GM18502 (cell line): ENCODE data around the gene ERP44.
"Not testable (repeated sequence)": the region's sequence is repeated elsewhere in the genome, so short reads cannot be mapped to it uniquely, and the experiment has no call there.

ENCODE experiments used
- ATAC-seq: cut with Tn5 transposase; IDR thresholded peaks from one replicate; pipeline ENCODE4 v1.9.1; 2021; ENCODE audit warnings: mild to moderate bottlenecking; ENCODE audit not compliant: unreplicated experiment, poor library complexity

Gene ERP44

GRCh38 chr9:100020121-100020795 lies 78.5 kb downstream of the ERP44 start:
- no peak for ATAC-seq

- no peak for ATAC-seq
Observed at GRCh38 chr9:100019541-100019940, 79.3 kb downstream of the ERP44 start.

- ATAC-seq, result no peak
Observed at GRCh38 chr9:100014846-100015245, 84.0 kb downstream of the ERP44 start.

GRCh38 chr9:100013573-100013972 lies 85.2 kb downstream of the ERP44 start:
- ATAC-seq, result no peak

GRCh38 chr9:100012279-100012678 lies 86.5 kb downstream of the ERP44 start:
- no peak for ATAC-seq

GRCh38 chr9:100011062-100011681 lies 87.6 kb downstream of the ERP44 start:
- no peak for ATAC-seq

GRCh38 chr9:99999797-100000196 lies 99.0 kb downstream of the ERP44 start:
- no peak for ATAC-seq

GRCh38 chr9:99998866-99999265 lies 99.9 kb downstream of the ERP44 start:
- ATAC-seq, result no peak

GRCh38 chr9:99998266-99998665 lies 100.5 kb downstream of the ERP44 start:
- ATAC-seq, result no peak

GRCh38 chr9:99990508-99990907 lies 108.3 kb downstream of the ERP44 start:
- not testable (repeated sequence) for ATAC-seq

GRCh38 chr9:99986642-99987041 lies 112.2 kb downstream of the ERP44 start:
- no peak for ATAC-seq

- no peak for ATAC-seq
Observed at GRCh38 chr9:99980598-99980997, 118.2 kb downstream of the ERP44 start.

- no peak for ATAC-seq
Observed at GRCh38 chr9:99978221-99978620, 120.6 kb downstream of the ERP44 start.

- ATAC-seq, result no peak
Observed at GRCh38 chr9:99977033-99977792, 121.6 kb downstream of the ERP44 start.

- no peak for ATAC-seq
Observed at GRCh38 chr9:99973455-99973854, 125.3 kb downstream of the ERP44 start.

- no peak for ATAC-seq
Observed at GRCh38 chr9:99971410-99971809, 127.4 kb downstream of the ERP44 start.

GRCh38 chr9:99970481-99970880 lies 128.3 kb downstream of the ERP44 start:
- ATAC-seq, result no peak

GRCh38 chr9:99967457-99967856 lies 131.3 kb downstream of the ERP44 start:
- ATAC-seq, result no peak

- ATAC-seq, result no peak
Observed at GRCh38 chr9:99966716-99967115, 132.1 kb downstream of the ERP44 start.

- ATAC-seq, result no peak
Observed at GRCh38 chr9:99966001-99966400, 132.8 kb downstream of the ERP44 start.

GRCh38 chr9:99964336-99964735 lies 134.5 kb downstream of the ERP44 start:
- no peak for ATAC-seq
